Loucy (cell line): ENCODE results near the gene TYMP.

Experiments
- EZH2phosphoT487 ChIP-seq: fragments of 200-600 bp; IDR thresholded peaks from 2 replicates; pipeline ENCODE4 v1.6.1; 2018; ENCODE audit warnings: antibody characterized with exemption, mild to moderate bottlenecking, moderate library complexity, borderline replicate concordance
- TF ChIP-seq, protein P1 (sequence below): fragments of 200-600 bp; sonication (generic); conservative IDR thresholded peaks from 2 replicates; pipeline ENCODE4 v1.5.1; 2014; ENCODE audit warnings: mild to moderate bottlenecking, antibody characterized with exemption, low read length

DNA sequence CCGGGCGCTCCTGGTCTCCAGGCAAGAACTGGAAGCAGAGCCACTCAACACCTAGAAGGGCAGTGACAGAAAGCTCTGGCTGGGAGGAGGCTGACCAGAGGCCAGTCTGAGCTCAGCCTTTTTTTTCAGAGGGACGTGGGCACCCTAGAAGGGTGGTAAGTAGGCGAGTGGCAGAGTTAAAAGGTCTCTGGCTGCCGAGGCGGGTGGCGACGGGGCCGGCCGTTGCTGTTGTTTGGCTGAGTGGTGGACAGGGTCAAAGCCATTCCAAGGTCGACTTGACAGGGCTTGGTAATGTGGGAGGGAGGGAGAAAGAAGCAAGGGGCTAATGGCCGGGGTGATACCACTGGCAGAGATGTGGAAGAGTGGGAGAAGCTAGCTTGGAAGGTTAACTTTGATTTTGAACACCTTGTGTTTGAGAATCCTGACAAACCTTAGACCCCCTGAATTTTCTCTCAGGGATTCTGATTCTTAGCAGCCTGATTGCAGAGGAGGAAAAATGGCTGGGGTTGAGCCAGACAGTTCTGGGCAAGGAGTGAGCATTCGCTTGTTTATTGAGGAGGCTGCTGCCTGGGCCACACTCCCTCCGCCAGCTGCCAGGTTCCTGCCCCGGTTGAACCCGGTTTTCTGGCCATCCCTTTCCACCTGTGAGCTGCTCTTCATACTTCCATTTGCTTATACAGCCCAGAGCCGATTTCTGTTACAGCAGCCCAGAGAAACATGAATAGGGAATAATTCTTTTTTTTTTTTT lies 33.8 kb upstream of the TYMP start:
- TF ChIP-seq, protein P1, sequence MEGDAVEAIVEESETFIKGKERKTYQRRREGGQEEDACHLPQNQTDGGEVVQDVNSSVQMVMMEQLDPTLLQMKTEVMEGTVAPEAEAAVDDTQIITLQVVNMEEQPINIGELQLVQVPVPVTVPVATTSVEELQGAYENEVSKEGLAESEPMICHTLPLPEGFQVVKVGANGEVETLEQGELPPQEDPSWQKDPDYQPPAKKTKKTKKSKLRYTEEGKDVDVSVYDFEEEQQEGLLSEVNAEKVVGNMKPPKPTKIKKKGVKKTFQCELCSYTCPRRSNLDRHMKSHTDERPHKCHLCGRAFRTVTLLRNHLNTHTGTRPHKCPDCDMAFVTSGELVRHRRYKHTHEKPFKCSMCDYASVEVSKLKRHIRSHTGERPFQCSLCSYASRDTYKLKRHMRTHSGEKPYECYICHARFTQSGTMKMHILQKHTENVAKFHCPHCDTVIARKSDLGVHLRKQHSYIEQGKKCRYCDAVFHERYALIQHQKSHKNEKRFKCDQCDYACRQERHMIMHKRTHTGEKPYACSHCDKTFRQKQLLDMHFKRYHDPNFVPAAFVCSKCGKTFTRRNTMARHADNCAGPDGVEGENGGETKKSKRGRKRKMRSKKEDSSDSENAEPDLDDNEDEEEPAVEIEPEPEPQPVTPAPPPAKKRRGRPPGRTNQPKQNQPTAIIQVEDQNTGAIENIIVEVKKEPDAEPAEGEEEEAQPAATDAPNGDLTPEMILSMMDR, result no peak
- no peak for TF ChIP-seq EZH2phosphoT487
